Peyer's patch (tissue), 4 donors: Measurements from ENCODE around the gene ADAT3. TPM values are rescaled to one million over a fixed set of nuclear protein-coding genes. Genes with fewer than 3 reads are reported as not detected.
A peak's percentile ranks its signal among the peaks of the same experiment; 100 is the strongest.
"Not testable (repeated sequence)": the region's sequence is repeated elsewhere in the genome, so short reads cannot be mapped to it uniquely, and the experiment has no call there.

Experiments used
- DNase-seq, 3 donors: peaks; one replicate each; pipeline ENCODE4 v3.0.0-alpha.2; 2017 to 2019
- H3K27ac ChIP-seq, 4 donors: fragments of 200-600 bp; sonication (generic); one replicate each; pipeline ENCODE4 v1.5.1; 2016 to 2019
- H3K27me3 ChIP-seq, 2 donors: fragments of 200-600 bp; sonication (generic); one replicate each; pipeline ENCODE4 v1.5.1; 2019
- H3K36me3 ChIP-seq, 3 donors: fragments of 200-600 bp; sonication (generic); one replicate each; pipeline ENCODE4 v1.5.1; 2016 to 2019
- H3K4me1 ChIP-seq, 4 donors: fragments of 200-600 bp; sonication (generic); one replicate each; pipeline ENCODE4 v1.5.1; 2016 to 2019
- H3K4me3 ChIP-seq, 4 donors: fragments of 200-600 bp; sonication (generic); 1 replicate in 3 of 4; 2 replicates in 1 of 4; pipeline ENCODE4 v1.5.1; 2016 to 2019; ENCODE audit warnings: mild to moderate bottlenecking in 1 of 4
- H3K9me3 ChIP-seq, 4 donors: fragments of 200-600 bp; sonication (generic); one replicate each; pipeline ENCODE4 v1.5.1; 2016 to 2019; ENCODE audit warnings: mild to moderate bottlenecking in 1 of 4
- CTCF ChIP-seq, 6 experiments: fragments of 450-650 bp in 4 of 6; fragments of 200-600 bp in 2 of 6; sonication (generic) in 1 of 6; IDR thresholded peaks; one replicate each; pipeline ENCODE4 v1.5.1; 2017 to 2019; ENCODE audit warnings: antibody characterized with exemption in 6 of 6, mild to moderate bottlenecking in 3 of 6, moderate library complexity in 1 of 6
- POLR2A ChIP-seq, 2 donors: fragments of 450-650 bp; IDR thresholded peaks; one replicate each; pipeline ENCODE4 v1.5.1; 2017; ENCODE audit warnings: antibody characterized with exemption in 2 of 2, mild to moderate bottlenecking in 2 of 2, moderate library complexity in 2 of 2
- total RNA-seq, 4 donors: library from RNA; depleted of rRNA; stranded (reverse); fragments of >200 nt; gene quantifications; one replicate each; pipeline ENCODE4 v1.1.0, GENCODE V29; 2016

ADAT3 gene
- total RNA-seq, 4 donors from 2014 or later, result 18.2 to 33.3 (median 23.8) TPM

- DNase-seq, result peak; percentile 94 to 97 (median 96)
- H3K27ac ChIP-seq, result peak overlapping the region; percentile 91 to 98 (median 94)
- H3K9me3 ChIP-seq, result no peaks in the 10 kb centered on the region
- peaks cover 0 to 44% (median 16%) of the 10 kb centered on the region in 4 donors for H3K4me1 ChIP-seq
- H3K27me3 ChIP-seq, result no peaks in the 10 kb centered on the region
- H3K4me3 ChIP-seq, result peak overlapping the region; percentile 78 to 98 (median 85)
- H3K36me3 ChIP-seq, result peaks cover 0 to 30% (median 0%) of the 10 kb centered on the region in 3 donors
- TF ChIP-seq CTCF (IDR thresholded peaks at IDR 0.05) (no peak), POLR2A (IDR thresholded peaks at IDR 0.05) (peak; percentile 87 to 91)
These were observed 29.3 kb upstream of the ADAT3 start for GRCh38 chr19:1875646-1876495.

GRCh38 chr19:1876496-1877279, 28.5 kb upstream of the ADAT3 start:
- DNase-seq, H3K27me3 ChIP-seq, H3K9me3 ChIP-seq: not testable (repeated sequence)
- Histone ChIP-seq H3K4me3 (peak overlapping the region; percentile 78 to 98 (median 85)), H3K4me1 (peaks cover 0 to 49% (median 17%) of the 10 kb centered on the region in 4 donors), H3K27ac (peak overlapping the region; percentile 91 to 98 (median 94)), H3K36me3 (peaks cover 0 to 22% (median 0%) of the 10 kb centered on the region in 3 donors)

- DNase-seq, H3K9me3 ChIP-seq, H3K27me3 ChIP-seq, H3K27ac ChIP-seq, H3K4me3 ChIP-seq: not testable (repeated sequence)
- H3K4me1 ChIP-seq, result peaks cover 0 to 55% (median 20%) of the 10 kb centered on the region in 4 donors
- H3K36me3 ChIP-seq, result peaks cover 0 to 18% (median 0%) of the 10 kb centered on the region in 3 donors
These were observed 27.9 kb upstream of the ADAT3 start for GRCh38 chr19:1877280-1877660.

- H3K36me3 ChIP-seq, H3K27ac ChIP-seq, H3K27me3 ChIP-seq, H3K9me3 ChIP-seq, DNase-seq, H3K4me3 ChIP-seq: not testable (repeated sequence)
- H3K4me1 ChIP-seq, result peaks cover 0 to 56% (median 28%) of the 10 kb centered on the region in 4 donors
These were observed 26.6 kb upstream of the ADAT3 start for GRCh38 chr19:1878583-1878982.

GRCh38 chr19:1879982-1880381, 25.2 kb upstream of the ADAT3 start:
- H3K4me1 ChIP-seq, result peaks cover 0 to 53% (median 30%) of the 10 kb centered on the region in 4 donors
- not testable (repeated sequence) for H3K36me3 ChIP-seq, H3K4me3 ChIP-seq, H3K9me3 ChIP-seq, H3K27ac ChIP-seq, DNase-seq, H3K27me3 ChIP-seq

GRCh38 chr19:1880611-1881392, 24.4 kb upstream of the ADAT3 start:
- Histone ChIP-seq H3K27me3 (no peaks in the 10 kb centered on the region), H3K36me3 (peaks cover 0 to 8% (median 0%) of the 10 kb centered on the region in 3 donors), H3K9me3 (no peaks in the 10 kb centered on the region), H3K4me1 (peaks cover 0 to 53% (median 30%) of the 10 kb centered on the region in 4 donors), H3K4me3 (peak overlapping the region in 1 of 4 donors; percentile 34), H3K27ac (peak overlapping the region in 2 of 4 donors; percentile 12 to 46)
- DNase-seq, result no peak
- TF ChIP-seq CTCF (IDR thresholded peaks at IDR 0.05) (no peak), POLR2A (IDR thresholded peaks at IDR 0.05) (no peak)

- DNase-seq, result not testable (repeated sequence)
These were observed 23.7 kb upstream of the ADAT3 start for GRCh38 chr19:1881393-1882088.

More at GRCh38 chr19:1881393-1882088, 23.7 kb upstream of the ADAT3 start:
- H3K9me3 ChIP-seq, H3K36me3 ChIP-seq, H3K27me3 ChIP-seq: not testable (repeated sequence)
- Histone ChIP-seq H3K4me1 (peaks cover 0 to 51% (median 25%) of the 10 kb centered on the region in 4 donors), H3K27ac (peak overlapping the region; percentile 79 to 95 (median 89)), H3K4me3 (peak overlapping the region in 3 of 4 donors; percentile 12 to 34 (median 32))
